Erythroblast (primary cell): ENCODE results near the gene TRIM46.
A peak's percentile ranks its signal among the peaks of the same experiment; 100 is the strongest.
"Not testable (repeated sequence)": the region's sequence is repeated elsewhere in the genome, so short reads cannot be mapped to it uniquely, and the experiment has no call there.

Experiments
- DNase-seq, 2 experiments: peaks; one replicate each; lab custom pipeline; 2025; lab: John Stamatoyannopoulos, UW
- GATA1 ChIP-seq: IDR thresholded peaks from 2 replicates; pipeline ENCODE4 v1.6.1; 2011; ENCODE audit warnings: low read depth, mild to moderate bottlenecking, control low read depth, low read length, moderate library complexity
- POLR2A ChIP-seq: IDR thresholded peaks from 2 replicates; pipeline ENCODE4 v1.6.1; 2011; ENCODE audit warnings: mild to moderate bottlenecking, low read length

TRIM46 gene

GRCh38 chr1:155226188-155226909 lies 52.7 kb downstream of the TRIM46 start:
- TF ChIP-seq POLR2A (no peak), GATA1 (no peak)
- peak; percentile 86 to 89 for DNase-seq

DNA sequence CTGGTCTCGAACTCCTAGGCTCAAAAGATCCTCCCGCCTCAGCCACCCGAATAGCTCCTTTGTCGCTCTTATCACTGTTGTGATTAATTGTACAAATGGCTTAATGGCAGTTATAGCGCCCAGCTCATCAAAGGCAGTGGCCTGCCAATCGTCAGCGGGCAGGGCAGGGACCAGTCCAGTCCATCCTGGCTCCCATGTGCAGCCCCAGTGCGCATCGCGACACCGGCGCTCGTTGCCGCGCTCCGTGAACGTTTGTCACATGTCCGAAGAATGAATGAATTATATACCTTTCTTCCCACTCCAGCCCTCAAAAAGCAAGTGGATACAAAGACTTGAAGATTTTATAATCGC lies 53.2 kb downstream of the TRIM46 start:
- DNase-seq, result peak; percentile 81 to 84
- TF ChIP-seq POLR2A, result no peak
- no peak for TF ChIP-seq GATA1

DNA sequence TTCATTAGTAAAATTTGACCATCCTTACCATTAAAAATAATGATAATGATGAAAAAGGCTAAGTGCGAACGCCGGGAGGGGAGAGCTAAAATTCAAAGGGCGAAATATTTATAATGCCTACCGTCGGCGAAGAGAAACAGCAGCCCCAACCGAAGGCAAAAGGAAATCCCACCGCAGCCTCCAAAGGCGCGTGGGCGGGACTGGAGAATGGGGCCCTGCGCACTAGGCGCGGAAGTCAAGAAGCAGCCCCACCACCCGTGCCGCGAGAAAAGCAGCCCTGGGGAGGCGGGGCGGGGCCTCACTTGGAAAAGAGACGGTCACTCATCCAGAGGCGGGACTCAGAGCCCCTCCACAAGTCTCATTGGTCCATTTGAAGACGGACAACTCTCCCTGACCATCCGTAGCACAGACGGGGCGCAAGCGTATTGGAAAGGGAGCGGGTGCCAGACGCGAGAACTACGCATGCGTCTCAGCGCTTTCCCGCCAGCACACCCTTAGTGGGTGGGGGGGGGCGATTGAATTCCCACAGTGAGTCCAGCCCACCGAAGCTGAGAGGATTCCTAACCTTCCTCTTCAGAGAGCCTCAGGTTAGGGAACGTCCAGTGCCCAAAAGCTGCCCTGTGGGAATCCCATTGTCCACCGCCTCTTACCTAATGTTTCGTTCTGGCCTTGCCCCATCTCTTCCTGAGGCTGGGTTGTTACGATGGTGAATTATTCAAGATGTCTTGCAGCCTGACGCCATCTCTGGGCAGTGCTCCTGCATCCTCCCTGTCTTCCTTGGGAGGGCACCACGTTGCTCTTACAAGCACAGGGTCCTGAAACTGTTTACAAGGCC lies 53.8 kb downstream of the TRIM46 start:
- TF ChIP-seq POLR2A (peak; percentile 96), GATA1 (no peak)
- DNase-seq, result peak; percentile 99

- no peak for TF ChIP-seq POLR2A
These were observed 54.4 kb downstream of the TRIM46 start for GRCh38 chr1:155228096-155228427.

DNA sequence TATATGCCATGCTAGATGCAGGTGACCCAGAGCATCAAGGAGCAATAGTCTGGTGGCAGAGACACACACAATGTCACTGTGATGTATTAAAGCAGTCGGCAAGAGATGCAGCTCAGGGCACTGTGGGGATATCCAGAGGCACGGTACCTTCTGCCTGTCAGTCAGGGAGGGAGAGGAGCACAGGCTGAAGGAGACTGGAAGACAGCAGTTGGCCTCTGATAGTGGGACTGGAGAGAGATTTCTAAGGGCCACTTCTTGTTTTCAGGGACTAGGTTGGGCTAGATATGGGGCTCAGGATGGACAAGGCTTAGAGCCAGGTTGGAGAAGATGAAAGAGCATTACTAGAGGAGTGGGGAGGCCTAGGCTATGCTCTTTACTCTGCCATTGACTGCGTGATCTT lies 57.7 kb downstream of the TRIM46 start:
- DNase-seq, result peak in 1 of 2 experiments; percentile 31

More at GRCh38 chr1:155228096-155228427, 54.4 kb downstream of the TRIM46 start:
- no peak for DNase-seq

DNA sequence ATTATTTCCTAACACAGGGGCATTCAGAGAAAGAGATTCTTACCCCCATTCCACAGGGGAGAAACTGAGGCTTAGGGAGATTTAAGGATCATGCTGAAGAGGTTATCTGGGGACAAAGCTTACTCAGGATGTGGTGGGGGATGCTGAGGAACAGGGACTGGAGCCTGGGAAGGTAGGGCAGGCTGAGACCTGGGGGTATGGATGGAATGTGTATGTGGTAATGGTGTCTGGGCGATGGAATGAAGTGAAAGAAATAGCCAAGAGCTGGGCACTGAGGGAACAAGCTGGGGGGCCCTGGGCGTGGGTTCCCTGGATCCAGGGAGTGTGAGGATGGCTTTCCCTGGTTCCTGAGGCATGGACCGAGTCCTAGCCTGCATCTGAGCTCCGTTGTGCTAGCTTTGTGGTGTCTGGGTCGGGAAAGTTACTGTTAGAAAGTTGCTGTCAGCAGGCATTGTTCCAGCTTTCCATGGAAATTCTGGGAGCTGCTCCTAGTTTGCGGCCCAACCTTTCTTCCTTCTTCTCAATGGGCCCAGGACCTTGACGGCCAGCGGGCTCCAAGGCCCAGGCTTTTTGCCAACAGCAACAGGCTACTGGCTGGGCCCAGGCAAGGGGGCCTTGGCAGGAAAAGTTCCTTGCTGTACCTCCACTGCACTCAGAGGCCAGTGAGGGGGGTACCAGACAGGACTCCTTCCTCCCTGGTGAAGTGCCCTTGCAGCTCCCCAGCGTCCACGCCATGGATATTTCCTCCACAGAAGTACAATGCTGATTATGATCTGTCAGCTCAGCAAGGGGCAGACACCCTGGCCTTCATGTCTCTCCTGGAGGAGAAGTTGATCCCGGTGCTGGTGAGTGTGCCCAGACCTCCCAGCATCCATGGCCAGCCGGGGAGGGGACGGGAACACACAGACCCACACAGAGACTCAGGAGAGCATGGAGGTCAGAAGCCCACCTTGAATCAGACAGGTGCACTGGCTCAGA lies 58.6 kb downstream of the TRIM46 start:
- not testable (repeated sequence) for DNase-seq

GRCh38 chr1:155233502-155233901 lies 59.9 kb downstream of the TRIM46 start:
- not testable (repeated sequence) for DNase-seq
